Measurements from ENCODE around the gene PCBP3. TPM values are rescaled to one million over a fixed set of nuclear protein-coding genes. Genes with fewer than 3 reads are reported as not detected.

The PCBP3 gene
- total RNA-seq, 1 donor from 2014 or later: 4.6 TPM

DNA sequence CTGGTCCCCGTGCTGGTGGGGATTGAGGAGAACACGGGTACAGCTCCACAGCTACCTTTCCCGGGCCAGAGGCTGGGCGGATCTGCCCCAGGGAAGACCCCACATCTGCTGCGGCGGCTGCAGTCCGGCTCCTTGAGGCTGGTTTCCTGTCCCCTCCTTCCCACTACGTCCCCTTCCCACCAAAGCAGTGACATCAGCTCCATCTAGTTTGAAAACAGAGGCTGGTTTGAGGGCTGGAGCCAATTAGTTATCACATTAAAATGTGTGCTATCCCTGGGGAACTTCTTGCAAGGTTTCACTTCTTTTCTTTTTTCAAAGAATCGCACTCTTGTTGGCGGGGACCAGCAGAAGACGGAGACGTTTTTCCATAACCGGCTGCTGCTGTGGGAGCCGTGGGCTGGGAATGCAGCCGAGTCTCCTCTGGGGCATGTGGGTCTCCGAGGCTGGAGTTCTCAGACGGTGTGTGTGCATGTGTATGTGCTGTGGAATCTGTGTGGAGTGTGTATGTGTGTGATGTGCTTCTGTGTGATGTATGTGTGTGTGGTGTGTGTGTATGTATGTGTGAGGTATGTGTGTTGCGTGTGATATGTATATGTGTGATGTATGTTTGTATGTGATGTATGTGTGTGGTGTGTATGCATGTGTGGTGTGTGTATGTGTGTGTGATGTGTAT lies 8.9 kb upstream of the PCBP3 start:
- H3K9ac ChIP-seq: no peak overlapping the region
- DNase-seq (ENCODE audit: low spot score): no peak
- no peak for TF ChIP-seq EZH2 (IDR thresholded peaks at IDR 0.05)
- TF ChIP-seq EZH2phosphoT487 (IDR thresholded peaks at IDR 0.05): no peak
- TF ChIP-seq, protein P1, sequence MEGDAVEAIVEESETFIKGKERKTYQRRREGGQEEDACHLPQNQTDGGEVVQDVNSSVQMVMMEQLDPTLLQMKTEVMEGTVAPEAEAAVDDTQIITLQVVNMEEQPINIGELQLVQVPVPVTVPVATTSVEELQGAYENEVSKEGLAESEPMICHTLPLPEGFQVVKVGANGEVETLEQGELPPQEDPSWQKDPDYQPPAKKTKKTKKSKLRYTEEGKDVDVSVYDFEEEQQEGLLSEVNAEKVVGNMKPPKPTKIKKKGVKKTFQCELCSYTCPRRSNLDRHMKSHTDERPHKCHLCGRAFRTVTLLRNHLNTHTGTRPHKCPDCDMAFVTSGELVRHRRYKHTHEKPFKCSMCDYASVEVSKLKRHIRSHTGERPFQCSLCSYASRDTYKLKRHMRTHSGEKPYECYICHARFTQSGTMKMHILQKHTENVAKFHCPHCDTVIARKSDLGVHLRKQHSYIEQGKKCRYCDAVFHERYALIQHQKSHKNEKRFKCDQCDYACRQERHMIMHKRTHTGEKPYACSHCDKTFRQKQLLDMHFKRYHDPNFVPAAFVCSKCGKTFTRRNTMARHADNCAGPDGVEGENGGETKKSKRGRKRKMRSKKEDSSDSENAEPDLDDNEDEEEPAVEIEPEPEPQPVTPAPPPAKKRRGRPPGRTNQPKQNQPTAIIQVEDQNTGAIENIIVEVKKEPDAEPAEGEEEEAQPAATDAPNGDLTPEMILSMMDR (IDR thresholded peaks at IDR 0.05): no peak
- H3F3A ChIP-seq (ENCODE audit: low read depth): peaks cover 17% of the 10 kb centered on the region
- Mint-ChIP-seq H3K9me3 (no peaks in the 10 kb centered on the region), H3K27me3 (ENCODE audit: insufficient read depth, low read depth) (peaks cover 8% of the 10 kb centered on the region), H3K4me1 (peaks cover 9% of the 10 kb centered on the region), H3K36me3 (no peaks in the 10 kb centered on the region), H3K27ac (no peak overlapping the region), H3K4me3 (no peak overlapping the region)
- no peaks in the 10 kb centered on the region for H4K20me1 ChIP-seq (ENCODE audit: low read depth)
- no peak overlapping the region for H3K4me2 ChIP-seq
- no peaks in the 10 kb centered on the region for H3K9me3 ChIP-seq (ENCODE audit: low read depth)
- no peak overlapping the region for H3K4me3 ChIP-seq
- no peaks in the 10 kb centered on the region for H3K36me3 ChIP-seq
- no peaks in the 10 kb centered on the region for H3K79me2 ChIP-seq (ENCODE audit: low read depth)
- no peak overlapping the region for H3K27ac ChIP-seq
- H2AFZ ChIP-seq (replicated peaks): no peak overlapping the region
- no peaks in the 10 kb centered on the region for H3K4me1 ChIP-seq
- H3K27me3 ChIP-seq: no peaks in the 10 kb centered on the region

DNA sequence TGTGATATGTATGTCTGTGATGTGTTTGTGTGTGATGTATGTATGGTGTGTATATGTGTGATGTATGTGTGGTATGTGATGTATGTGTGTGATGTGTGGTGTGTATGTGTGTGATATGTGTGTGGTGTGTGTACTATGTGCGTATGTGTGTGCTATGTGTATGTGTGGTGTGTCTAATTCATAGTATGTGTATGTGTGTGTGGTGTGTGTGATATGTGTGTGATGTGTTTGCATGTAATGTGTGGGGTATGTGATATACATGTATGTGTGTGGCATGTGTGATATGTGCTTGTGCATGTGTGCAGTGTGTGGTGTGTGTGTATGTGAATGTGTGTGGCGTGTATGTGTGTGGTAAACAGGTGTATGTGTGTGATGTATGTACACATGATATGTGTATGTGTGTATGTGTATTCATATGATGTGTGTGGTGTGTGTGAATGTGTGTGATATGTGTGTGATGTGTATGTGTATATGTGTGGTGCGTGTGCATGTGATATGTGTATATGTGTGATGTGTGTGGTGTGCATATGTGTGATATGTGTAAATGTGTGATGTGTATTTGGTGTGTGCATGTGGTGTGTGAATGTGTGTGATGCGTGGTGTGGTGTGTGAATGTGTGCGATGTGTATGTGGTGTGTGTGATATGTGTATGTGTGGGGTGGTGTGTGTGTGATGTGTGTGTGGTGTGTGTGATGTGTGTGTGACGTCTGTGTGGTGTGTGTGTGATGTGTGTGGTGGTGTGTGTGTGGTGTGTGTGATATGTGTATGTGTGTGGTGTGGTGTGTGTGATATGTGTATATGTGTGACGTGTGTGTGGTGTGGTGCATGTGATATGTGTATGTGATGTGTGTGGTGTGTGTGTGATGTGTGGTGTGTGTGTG lies 8.0 kb upstream of the PCBP3 start:
- Histone ChIP-seq H3K9me3 (ENCODE audit: low read depth) (no peaks in the 10 kb centered on the region), H3K9ac (no peak overlapping the region), H3F3A (ENCODE audit: low read depth) (peaks cover 17% of the 10 kb centered on the region), H3K36me3 (no peaks in the 10 kb centered on the region), H3K4me1 (no peaks in the 10 kb centered on the region), H2AFZ (replicated peaks) (no peak overlapping the region), H3K27me3 (peaks cover 5% of the 10 kb centered on the region), H3K79me2 (ENCODE audit: low read depth) (no peaks in the 10 kb centered on the region), H4K20me1 (ENCODE audit: low read depth) (no peaks in the 10 kb centered on the region), H3K27ac (no peak overlapping the region), H3K4me3 (no peak overlapping the region), H3K4me2 (no peak overlapping the region)
- H3K4me3 Mint-ChIP-seq: no peak overlapping the region
- H3K9me3 Mint-ChIP-seq: no peaks in the 10 kb centered on the region
- no peak overlapping the region for H3K27ac Mint-ChIP-seq
- TF ChIP-seq EZH2phosphoT487 (IDR thresholded peaks at IDR 0.05) (no peak), EZH2 (IDR thresholded peaks at IDR 0.05) (no peak)
- TF ChIP-seq, protein P1 (IDR thresholded peaks at IDR 0.05): no peak
- no peaks in the 10 kb centered on the region for H3K36me3 Mint-ChIP-seq
- no peak for DNase-seq (ENCODE audit: low spot score)
- H3K4me1 Mint-ChIP-seq: peaks cover 9% of the 10 kb centered on the region
- peaks cover 10% of the 10 kb centered on the region for H3K27me3 Mint-ChIP-seq (ENCODE audit: insufficient read depth, low read depth)

DNA sequence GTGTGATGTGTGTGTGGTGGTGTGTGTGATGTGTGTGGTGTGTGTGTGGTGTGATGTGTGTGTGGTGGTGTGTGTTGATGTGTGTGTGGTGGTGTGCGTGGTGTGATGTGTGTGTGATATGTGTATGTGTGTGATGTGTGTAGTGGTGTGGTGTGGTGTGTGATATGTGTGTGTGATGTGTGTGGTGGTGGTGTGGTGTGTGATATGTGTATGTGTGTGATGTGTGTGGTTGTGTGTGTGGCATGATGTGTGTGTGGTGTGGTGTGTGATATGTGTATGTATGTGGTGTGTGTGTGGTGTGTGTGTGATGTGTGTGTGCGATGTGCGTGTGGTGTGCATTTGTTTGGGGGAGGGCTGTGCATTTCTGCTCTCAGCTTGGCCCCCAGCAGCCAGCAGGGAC lies 7.1 kb upstream of the PCBP3 start:
- Histone ChIP-seq H3K79me2 (ENCODE audit: low read depth) (no peaks in the 10 kb centered on the region), H3K36me3 (no peaks in the 10 kb centered on the region), H3K27ac (no peak overlapping the region), H3K4me3 (no peak overlapping the region), H3F3A (ENCODE audit: low read depth) (peaks cover 22% of the 10 kb centered on the region), H3K9me3 (ENCODE audit: low read depth) (no peaks in the 10 kb centered on the region), H4K20me1 (ENCODE audit: low read depth) (no peaks in the 10 kb centered on the region), H3K4me2 (no peak overlapping the region), H3K27me3 (peaks cover 14% of the 10 kb centered on the region), H3K9ac (no peak overlapping the region), H2AFZ (replicated peaks) (no peak overlapping the region), H3K4me1 (no peaks in the 10 kb centered on the region)
- no peak for TF ChIP-seq EZH2phosphoT487 (IDR thresholded peaks at IDR 0.05)
- TF ChIP-seq, protein P1 (IDR thresholded peaks at IDR 0.05): no peak
- no peak for TF ChIP-seq EZH2 (IDR thresholded peaks at IDR 0.05)
- H3K36me3 Mint-ChIP-seq: no peaks in the 10 kb centered on the region
- DNase-seq (ENCODE audit: low spot score): no peak
- H3K9me3 Mint-ChIP-seq: no peaks in the 10 kb centered on the region
- H3K4me3 Mint-ChIP-seq: no peak overlapping the region
- H3K4me1 Mint-ChIP-seq: peaks cover 9% of the 10 kb centered on the region
- H3K27me3 Mint-ChIP-seq (ENCODE audit: insufficient read depth, low read depth): peaks cover 13% of the 10 kb centered on the region
- H3K27ac Mint-ChIP-seq: no peak overlapping the region
